ENCODE measurements around the gene NCAPG2. TPM values are rescaled to one million over a fixed set of nuclear protein-coding genes. Genes with fewer than 3 reads are reported as not detected.

Gene NCAPG2
- total RNA-seq, 1 experiment from 2014 or later: 67.3 TPM

DNA sequence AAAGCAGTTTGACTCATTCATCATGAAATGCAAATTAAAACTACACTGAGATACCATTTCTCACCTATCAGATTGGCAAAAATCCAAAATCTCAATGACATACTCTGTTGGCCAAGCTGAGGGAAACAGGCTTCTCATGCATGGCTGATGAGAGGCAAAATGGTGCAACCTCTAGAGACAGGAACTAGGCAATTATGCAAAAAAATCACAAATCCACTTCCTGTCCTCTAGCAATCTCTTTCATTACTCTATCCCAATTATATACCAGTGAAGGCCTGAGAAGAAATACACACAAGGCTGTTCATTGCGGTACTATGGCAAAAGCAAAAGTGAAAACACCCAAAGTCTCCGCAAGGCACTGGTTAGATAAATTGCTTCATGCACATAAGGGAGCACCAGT is 91.1 kb downstream of the NCAPG2 start:
- DNase-seq: no peak
- no peaks in the 10 kb centered on the region for H3K9me3 Mint-ChIP-seq (ENCODE audit: unreplicated experiment)
- ChIA-PET CTCF (no interaction called here), POLR2A (no interaction called here)
- intact Hi-C loops (cut with micrococcal nuclease; ENCODE audit: unreplicated experiment): no loop called here
- no peaks in the 10 kb centered on the region for H3K27me3 Mint-ChIP-seq (ENCODE audit: insufficient read depth, unreplicated experiment)
- Histone ChIP-seq H3K4me1 (no peaks in the 10 kb centered on the region), H3K4me3 (ENCODE audit: low read depth, low read length) (no peak overlapping the region), H3K9me3 (no peaks in the 10 kb centered on the region), H3K36me3 (ENCODE audit: control insufficient read depth, insufficient read depth, low read length) (no peaks in the 10 kb centered on the region), H3K27me3 (replicated peaks; ENCODE audit: control insufficient read depth, insufficient read depth, low read length) (no peaks in the 10 kb centered on the region)
- H3K36me3 Mint-ChIP-seq (ENCODE audit: insufficient read depth, unreplicated experiment): peaks cover 26% of the 10 kb centered on the region
- H3K4me1 Mint-ChIP-seq (ENCODE audit: low read depth, unreplicated experiment): no peaks in the 10 kb centered on the region
- BruUV-seq (replicated peaks): no TSS peak
- TF ChIP-seq, protein P1, sequence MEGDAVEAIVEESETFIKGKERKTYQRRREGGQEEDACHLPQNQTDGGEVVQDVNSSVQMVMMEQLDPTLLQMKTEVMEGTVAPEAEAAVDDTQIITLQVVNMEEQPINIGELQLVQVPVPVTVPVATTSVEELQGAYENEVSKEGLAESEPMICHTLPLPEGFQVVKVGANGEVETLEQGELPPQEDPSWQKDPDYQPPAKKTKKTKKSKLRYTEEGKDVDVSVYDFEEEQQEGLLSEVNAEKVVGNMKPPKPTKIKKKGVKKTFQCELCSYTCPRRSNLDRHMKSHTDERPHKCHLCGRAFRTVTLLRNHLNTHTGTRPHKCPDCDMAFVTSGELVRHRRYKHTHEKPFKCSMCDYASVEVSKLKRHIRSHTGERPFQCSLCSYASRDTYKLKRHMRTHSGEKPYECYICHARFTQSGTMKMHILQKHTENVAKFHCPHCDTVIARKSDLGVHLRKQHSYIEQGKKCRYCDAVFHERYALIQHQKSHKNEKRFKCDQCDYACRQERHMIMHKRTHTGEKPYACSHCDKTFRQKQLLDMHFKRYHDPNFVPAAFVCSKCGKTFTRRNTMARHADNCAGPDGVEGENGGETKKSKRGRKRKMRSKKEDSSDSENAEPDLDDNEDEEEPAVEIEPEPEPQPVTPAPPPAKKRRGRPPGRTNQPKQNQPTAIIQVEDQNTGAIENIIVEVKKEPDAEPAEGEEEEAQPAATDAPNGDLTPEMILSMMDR (IDR thresholded peaks at IDR 0.05; ENCODE audit: insufficient read depth in 1 of 2, low read depth in 1 of 2, low read length in 1 of 2, severe bottlenecking in 1 of 2, unreplicated experiment in 1 of 2): no peak
- no peak overlapping the region for H3K27ac Mint-ChIP-seq (ENCODE audit: unreplicated experiment)
- H3K4me3 Mint-ChIP-seq (ENCODE audit: unreplicated experiment): no peak overlapping the region

DNA sequence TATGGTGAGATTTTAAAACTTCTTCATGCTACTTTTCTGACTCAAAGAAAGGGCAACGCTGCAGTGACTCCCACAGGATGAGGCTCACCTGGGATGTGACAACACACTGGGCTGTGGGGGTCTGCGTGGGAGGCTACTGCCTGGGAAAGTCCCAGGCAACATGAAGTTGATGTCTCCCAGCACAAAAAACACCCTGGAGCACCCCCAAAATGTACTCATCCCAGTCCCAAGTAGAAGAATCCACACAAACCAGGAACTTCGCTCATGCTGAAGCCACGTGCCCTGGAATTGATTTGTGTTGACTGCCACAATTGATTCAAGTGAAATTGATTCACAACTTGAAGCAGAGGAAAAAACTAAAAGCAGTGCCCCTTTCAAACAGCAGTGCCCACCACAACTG is 92.1 kb downstream of the NCAPG2 start:
- intact Hi-C loops (cut with micrococcal nuclease; ENCODE audit: unreplicated experiment): no loop called here
- Histone ChIP-seq H3K9me3 (no peaks in the 10 kb centered on the region), H3K36me3 (ENCODE audit: control insufficient read depth, insufficient read depth, low read length) (no peaks in the 10 kb centered on the region), H3K4me3 (ENCODE audit: low read depth, low read length) (no peak overlapping the region), H3K27me3 (replicated peaks; ENCODE audit: control insufficient read depth, insufficient read depth, low read length) (no peaks in the 10 kb centered on the region), H3K4me1 (no peaks in the 10 kb centered on the region)
- ChIA-PET CTCF (no interaction called here), POLR2A (no interaction called here)
- TF ChIP-seq, protein P1 (IDR thresholded peaks at IDR 0.05; ENCODE audit: insufficient read depth in 1 of 2, low read depth in 1 of 2, low read length in 1 of 2, severe bottlenecking in 1 of 2, unreplicated experiment in 1 of 2): no peak
- no peaks in the 10 kb centered on the region for H3K4me1 Mint-ChIP-seq (ENCODE audit: low read depth, unreplicated experiment)
- BruUV-seq (replicated peaks): no TSS peak
- H3K4me3 Mint-ChIP-seq (ENCODE audit: unreplicated experiment): no peak overlapping the region
- H3K36me3 Mint-ChIP-seq (ENCODE audit: insufficient read depth, unreplicated experiment): peaks cover 26% of the 10 kb centered on the region
- no peaks in the 10 kb centered on the region for H3K9me3 Mint-ChIP-seq (ENCODE audit: unreplicated experiment)
- H3K27ac Mint-ChIP-seq (ENCODE audit: unreplicated experiment): no peak overlapping the region
- no peaks in the 10 kb centered on the region for H3K27me3 Mint-ChIP-seq (ENCODE audit: insufficient read depth, unreplicated experiment)
- no peak for DNase-seq

DNA sequence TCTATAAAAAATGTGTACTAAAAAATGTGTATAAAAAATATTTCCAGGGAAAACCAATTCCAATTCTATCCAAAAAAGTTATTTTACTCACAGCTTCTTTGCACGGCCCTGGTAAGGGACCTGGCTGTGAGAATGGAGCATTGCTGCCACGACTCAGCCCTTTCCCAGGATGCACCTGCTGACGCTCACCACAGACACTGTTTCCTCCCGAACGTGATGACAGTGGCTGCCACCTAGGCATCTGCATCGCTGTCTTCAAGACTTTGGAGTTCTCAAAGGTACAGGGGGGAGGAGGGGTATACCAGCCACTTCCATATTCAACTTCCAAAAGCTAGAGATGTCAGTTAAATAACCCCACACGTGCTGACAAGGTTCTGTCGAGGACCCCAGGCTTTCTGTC is 93.1 kb downstream of the NCAPG2 start:
- Mint-ChIP-seq H3K4me1 (ENCODE audit: low read depth, unreplicated experiment) (no peaks in the 10 kb centered on the region), H3K27me3 (ENCODE audit: insufficient read depth, unreplicated experiment) (no peaks in the 10 kb centered on the region), H3K27ac (ENCODE audit: unreplicated experiment) (no peak overlapping the region), H3K36me3 (ENCODE audit: insufficient read depth, unreplicated experiment) (peaks cover 26% of the 10 kb centered on the region), H3K4me3 (ENCODE audit: unreplicated experiment) (no peak overlapping the region), H3K9me3 (ENCODE audit: unreplicated experiment) (no peaks in the 10 kb centered on the region)
- intact Hi-C loops (cut with micrococcal nuclease; ENCODE audit: unreplicated experiment): no loop called here
- no peaks in the 10 kb centered on the region for H3K9me3 ChIP-seq
- no TSS peak for BruUV-seq (replicated peaks)
- no peaks in the 10 kb centered on the region for H3K4me1 ChIP-seq
- no peak for DNase-seq
- CTCF ChIA-PET: no interaction called here
- TF ChIP-seq, protein P1 (IDR thresholded peaks at IDR 0.05; ENCODE audit: insufficient read depth in 1 of 2, low read depth in 1 of 2, low read length in 1 of 2, severe bottlenecking in 1 of 2, unreplicated experiment in 1 of 2): no peak
- no peaks in the 10 kb centered on the region for H3K36me3 ChIP-seq (ENCODE audit: control insufficient read depth, insufficient read depth, low read length)
- POLR2A ChIA-PET: no interaction called here
- no peaks in the 10 kb centered on the region for H3K27me3 ChIP-seq (replicated peaks; ENCODE audit: control insufficient read depth, insufficient read depth, low read length)
- H3K4me3 ChIP-seq (ENCODE audit: low read depth, low read length): no peak overlapping the region

All from Caco-2 (cell line).